IMR-90 (cell line): ENCODE data around the gene PKHD1. TPM values are rescaled to one million over a fixed set of nuclear protein-coding genes. Genes with fewer than 3 reads are reported as not detected.

Source experiments
- ATAC-seq: fragments of 200-7000 bp; cut with Tn5 transposase; 2 replicates; pipeline ENCODE4 v1.9.1; 2020; ENCODE audit warnings: low read depth, mild to moderate bottlenecking, moderate library complexity
- BruUV-seq: library from RNA; stranded (reverse); fragments of 400-500 nt; replicated peaks from 2 replicates; lab custom pipeline; 2021; lab: Mats Ljungman, UMichigan
- CTCF ChIA-PET: fragments of 300-600 bp; formaldehyde crosslinking; extraction: SDS; loops from one replicate; lab custom pipeline; 2021; ENCODE audit warnings: antibody characterized with exemption; lab: Yijun Ruan, JAX
- POLR2A ChIA-PET: fragments of 300-600 bp; sonication (Branson Sonifier 250); formaldehyde crosslinking; loops from one replicate; lab custom pipeline; 2022; ENCODE audit warnings: antibody characterized with exemption; ENCODE audit not compliant: unreplicated experiment; lab: Charles Lee
- DNase-seq: peaks from one replicate; pipeline ENCODE4 v3.0.0; 2013
- H2AFZ ChIP-seq: replicated peaks from 2 replicates; pipeline ENCODE3; 2013; ENCODE audit warnings: low read length, mild to moderate bottlenecking; ENCODE audit not compliant: poor library complexity
- H2AK5ac ChIP-seq: 2 replicates; pipeline ENCODE4 v1.6.1; 2013; ENCODE audit warnings: low read depth, low read length, inconsistent platforms
- H2AK9ac ChIP-seq: replicated peaks from 2 replicates; pipeline ENCODE3; 2013; ENCODE audit warnings: mild to moderate bottlenecking, low read depth, low read length, moderate library complexity; ENCODE audit not compliant: poor library complexity
- H2BK120ac ChIP-seq: 2 replicates; pipeline ENCODE4 v1.6.1; 2013; ENCODE audit warnings: low read depth, low read length, inconsistent platforms
- H2BK15ac ChIP-seq: 3 replicates; pipeline ENCODE4 v1.6.1; 2013; ENCODE audit warnings: low read depth, low read length, inconsistent platforms
- H2BK20ac ChIP-seq: 2 replicates; pipeline ENCODE4 v1.6.1; 2013; ENCODE audit warnings: low read depth, mild to moderate bottlenecking, inconsistent platforms, low read length, moderate library complexity
- H2BK5ac ChIP-seq: 2 replicates; pipeline ENCODE4 v1.6.1; 2013; ENCODE audit warnings: mild to moderate bottlenecking, low read depth, low read length, inconsistent platforms; ENCODE audit not compliant: poor library complexity, severe bottlenecking
- H3K14ac ChIP-seq: replicated peaks from 2 replicates; pipeline ENCODE4 v1.6.1; 2013; ENCODE audit warnings: low read depth, low read length, inconsistent platforms
- H3K18ac ChIP-seq: 2 replicates; pipeline ENCODE4 v1.6.1; 2013; ENCODE audit warnings: low read depth, low read length, control low read depth
- H3K23ac ChIP-seq: 2 replicates; pipeline ENCODE4 v1.6.1; 2013; ENCODE audit warnings: low read depth, low read length, inconsistent platforms
- H3K27ac ChIP-seq: 2 replicates; pipeline ENCODE4 v1.5.1; 2013; ENCODE audit warnings: mild to moderate bottlenecking, control low read depth, low read length; ENCODE audit not compliant: insufficient read depth
- H3K27me3 ChIP-seq: 2 replicates; pipeline ENCODE4 v1.6.1; 2013; ENCODE audit warnings: low read length; ENCODE audit not compliant: control insufficient read depth, insufficient read depth
- H3K36me3 ChIP-seq: 2 replicates; pipeline ENCODE4 v1.6.1; 2013; ENCODE audit warnings: low read length, mixed read lengths; ENCODE audit not compliant: control insufficient read depth, insufficient read depth
- H3K4ac ChIP-seq: 2 replicates; pipeline ENCODE4 v1.6.1; 2013; ENCODE audit warnings: low read depth, low read length, inconsistent platforms
- H3K4me1 ChIP-seq: 2 replicates; pipeline ENCODE4 v1.6.1; 2013; ENCODE audit warnings: low read length, mixed read lengths; ENCODE audit not compliant: control insufficient read depth, insufficient read depth
- H3K4me2 ChIP-seq: 2 replicates; pipeline ENCODE4 v1.6.1; 2013; ENCODE audit warnings: low read depth, mild to moderate bottlenecking, control low read depth, low read length, moderate library complexity
- H3K4me3 ChIP-seq: 2 replicates; pipeline ENCODE4 v1.5.1; 2013; ENCODE audit warnings: low read depth, mild to moderate bottlenecking, control low read depth, low read length, moderate library complexity; ENCODE audit not compliant: insufficient read depth
- H3K56ac ChIP-seq: 2 replicates; pipeline ENCODE4 v1.6.1; 2013; ENCODE audit warnings: low read length, inconsistent platforms; ENCODE audit not compliant: insufficient read depth; ENCODE audit errors: extremely low read depth
- H3K79me1 ChIP-seq, 2 experiments: 2 replicates each; pipeline ENCODE4 v1.6.1; 2013; ENCODE audit warnings: low read length in 2 of 2, inconsistent platforms in 1 of 2, low read depth in 1 of 2
- H3K9ac ChIP-seq: 2 replicates; pipeline ENCODE4 v1.6.1; 2013; ENCODE audit warnings: low read depth, low read length, control low read depth
- H3K9me1 ChIP-seq: 2 replicates; pipeline ENCODE4 v1.6.1; 2013; ENCODE audit warnings: low read length, inconsistent platforms; ENCODE audit not compliant: insufficient read depth
- H3K9me3 ChIP-seq: 2 replicates; pipeline ENCODE4 v1.6.1; 2013; ENCODE audit warnings: low read length; ENCODE audit not compliant: control insufficient read depth, insufficient read depth
- H4K20me1 ChIP-seq: 2 replicates; pipeline ENCODE4 v1.6.1; 2013; ENCODE audit warnings: low read length, inconsistent platforms; ENCODE audit not compliant: insufficient read depth
- H4K5ac ChIP-seq: 2 replicates; pipeline ENCODE4 v1.6.1; 2013; ENCODE audit warnings: mild to moderate bottlenecking, low read depth, low read length, control low read depth
- H4K8ac ChIP-seq, 2 experiments: 2 replicates each; pipeline ENCODE4 v1.6.1; 2013; ENCODE audit warnings: low read depth in 2 of 2, low read length in 2 of 2, control low read depth in 1 of 2, inconsistent platforms in 1 of 2
- H4K91ac ChIP-seq: 2 replicates; pipeline ENCODE4 v1.6.1; 2013; ENCODE audit warnings: low read depth, low read length, inconsistent platforms; ENCODE audit not compliant: insufficient read depth
- BHLHE40 ChIP-seq: fragments of 150-350 bp; IDR thresholded peaks from 2 replicates; pipeline ENCODE4 v1.6.1; 2016; ENCODE audit warnings: mild to moderate bottlenecking, low read depth, low read length
- CEBPB ChIP-seq: IDR thresholded peaks from 2 replicates; pipeline ENCODE4 v1.6.1; 2012; ENCODE audit warnings: low read depth, low read length, improper control_type of control experiment
- CHD1 ChIP-seq: IDR thresholded peaks from 2 replicates; pipeline ENCODE4 v1.6.1; 2012; ENCODE audit warnings: low read depth, low read length, improper control_type of control experiment
- FOS ChIP-seq: fragments of 150-350 bp; IDR thresholded peaks from 2 replicates; pipeline ENCODE4 v1.6.1; 2016; ENCODE audit warnings: low read depth, low read length
- MAFK ChIP-seq: IDR thresholded peaks from 2 replicates; pipeline ENCODE4 v1.6.1; 2012; ENCODE audit warnings: low read depth, low read length, improper control_type of control experiment
- MAZ ChIP-seq: IDR thresholded peaks from 2 replicates; pipeline ENCODE4 v1.6.1; 2012; ENCODE audit warnings: low read depth, mild to moderate bottlenecking, low read length, improper control_type of control experiment, moderate library complexity, borderline replicate concordance
- MXI1 ChIP-seq: IDR thresholded peaks from 2 replicates; pipeline ENCODE4 v1.6.1; 2012; ENCODE audit warnings: low read depth, mild to moderate bottlenecking, low read length, moderate library complexity, borderline replicate concordance
- NFE2L2 ChIP-seq: fragments of 150-350 bp; IDR thresholded peaks from 2 replicates; pipeline ENCODE4 v1.6.1; 2016; ENCODE audit warnings: low read depth, mild to moderate bottlenecking, low read length
- POLR2A ChIP-seq: IDR thresholded peaks from 2 replicates; pipeline ENCODE4 v1.6.1; 2012; ENCODE audit warnings: mild to moderate bottlenecking, low read depth, low read length
- RCOR1 ChIP-seq: IDR thresholded peaks from 2 replicates; pipeline ENCODE4 v1.6.1; 2012; ENCODE audit warnings: mild to moderate bottlenecking, low read length, improper control_type of control experiment; ENCODE audit not compliant: insufficient replicate concordance
- RFX5 ChIP-seq: IDR thresholded peaks from 2 replicates; pipeline ENCODE4 v1.8.0; 2012; ENCODE audit warnings: low read depth, mild to moderate bottlenecking, low read length, moderate library complexity
- SMC3 ChIP-seq: fragments of 150-350 bp; IDR thresholded peaks from 2 replicates; pipeline ENCODE4 v1.6.1; 2016; ENCODE audit warnings: low read depth, mild to moderate bottlenecking, antibody characterized with exemption, low read length, moderate library complexity
- WGBS, 2 experiments: methylation state at CpG; one replicate each; pipeline versions ENCODE4 v1.1.5 to v1.1.7; 2013; ENCODE audit warnings: missing lambda C conversion rate in 2 of 2; ENCODE audit not compliant: insufficient read length in 1 of 2; ENCODE audit errors: extremely low coverage in 2 of 2; 5-methylcytosine and 5-hydroxymethylcytosine counted together
- dilution Hi-C: fragments of 300-500 bp; cut with HindIII; formaldehyde crosslinking; loops from one replicate; pipeline ENCODE4 v1.14.3; 2018; ENCODE audit warnings: low sequenced_read_pairs; ENCODE audit not compliant: unreplicated experiment
- in situ Hi-C: fragments of 300-500 bp; cut with MboI; formaldehyde crosslinking; loops from 3 replicates; pipeline ENCODE4 v1.14.3; 2019; ENCODE audit warnings: low sequenced_read_pairs, inconsistent platforms, mixed read lengths
- intact Hi-C: fragments of 100-400 bp; cut with micrococcal nuclease; formaldehyde crosslinking; loops from 2 replicates; pipeline ENCODE4 v1.10.0; 2022
- polyA plus RNA-seq, 3 experiments: library from polyadenylated mRNA; depleted of rRNA; stranded (reverse); fragments of >200 nt; gene quantifications; 2 replicates each; pipeline ENCODE4 v1.2.3, GENCODE V29; 2012; ENCODE audit warnings: low replicate concordance in 1 of 3
- total RNA-seq: library from RNA; depleted of rRNA; stranded (reverse); fragments of >200 nt; gene quantifications from 2 replicates; pipeline ENCODE4 v1.2.3, GENCODE V29; 2012
- TF ChIP-seq, protein P1 (sequence below): fragments of 150-350 bp; IDR thresholded peaks from 2 replicates; pipeline ENCODE4 v1.6.1; 2016; ENCODE audit warnings: low read depth, mild to moderate bottlenecking, low read length, moderate library complexity, borderline replicate concordance
- TF ChIP-seq, protein P2 (sequence below): conservative IDR thresholded peaks from 2 replicates; pipeline ENCODE4 v1.5.1; 2012; ENCODE audit warnings: mild to moderate bottlenecking, low read depth, low read length, improper control_type of control experiment
- TF ChIP-seq, protein P3 (sequence below): fragments of 150-350 bp; IDR thresholded peaks from 2 replicates; pipeline ENCODE4 v1.6.1; 2017; ENCODE audit warnings: mild to moderate bottlenecking, antibody characterized with exemption, low read length, low read depth

PKHD1 gene
- total and polyA plus RNA-seq, 2 of the 4 experiments (the other 2 are of a cell fraction) = not detected

DNA sequence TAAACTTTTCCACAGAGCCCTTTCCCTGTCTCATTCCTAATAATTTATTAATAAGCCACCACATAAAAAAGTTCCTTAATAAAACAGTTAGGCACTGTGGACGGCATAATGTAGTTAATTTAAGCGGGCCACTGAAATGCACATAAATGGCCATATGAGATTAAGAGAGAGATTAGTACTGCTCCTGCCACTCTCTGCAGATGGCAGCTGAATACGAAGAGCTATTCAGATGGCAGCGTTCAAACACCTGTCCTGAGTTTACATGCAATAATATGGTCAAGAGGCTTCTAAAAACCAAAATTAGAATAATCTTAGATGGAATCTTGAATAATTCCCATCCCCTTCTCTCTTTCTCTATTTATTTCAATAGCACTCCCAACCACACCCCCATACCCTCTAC, 461.8 kb downstream of the PKHD1 start:
- no peaks in the 10 kb centered on the region for H3K36me3 ChIP-seq
- in situ Hi-C loops = no loop called here
- no peaks in the 10 kb centered on the region for H4K20me1 ChIP-seq
- no peak overlapping the region for H3K23ac ChIP-seq
- no peak overlapping the region for H2BK20ac ChIP-seq
- ChIA-PET CTCF (no interaction called here), POLR2A (no interaction called here)
- H3K9me1 ChIP-seq = no peaks in the 10 kb centered on the region
- no peak overlapping the region for H3K18ac ChIP-seq
- dilution Hi-C loops = no loop called here
- BruUV-seq = no TSS peak
- no peak for DNase-seq
- H2AFZ ChIP-seq = no peak overlapping the region
- H4K91ac ChIP-seq = no peak overlapping the region
- no peak overlapping the region for H2BK120ac ChIP-seq
- H4K8ac ChIP-seq = no peak overlapping the region
- H2AK5ac ChIP-seq = no peak overlapping the region
- H3K9me3 ChIP-seq = no peaks in the 10 kb centered on the region
- no peak overlapping the region for H4K5ac ChIP-seq
- H3K79me1 ChIP-seq = no peaks in the 10 kb centered on the region
- H3K4me3 ChIP-seq = no peak overlapping the region
- H3K4me2 ChIP-seq = no peak overlapping the region
- H3K14ac ChIP-seq = no peak overlapping the region
- H3K27ac ChIP-seq = no peak overlapping the region
- no peak overlapping the region for H3K4ac ChIP-seq
- no peak overlapping the region for H2BK5ac ChIP-seq
- no peak for TF ChIP-seq CEBPB
- TF ChIP-seq SMC3 = no peak
- TF ChIP-seq NFE2L2 = no peak
- no peak for TF ChIP-seq MAFK
- TF ChIP-seq, protein P1, sequence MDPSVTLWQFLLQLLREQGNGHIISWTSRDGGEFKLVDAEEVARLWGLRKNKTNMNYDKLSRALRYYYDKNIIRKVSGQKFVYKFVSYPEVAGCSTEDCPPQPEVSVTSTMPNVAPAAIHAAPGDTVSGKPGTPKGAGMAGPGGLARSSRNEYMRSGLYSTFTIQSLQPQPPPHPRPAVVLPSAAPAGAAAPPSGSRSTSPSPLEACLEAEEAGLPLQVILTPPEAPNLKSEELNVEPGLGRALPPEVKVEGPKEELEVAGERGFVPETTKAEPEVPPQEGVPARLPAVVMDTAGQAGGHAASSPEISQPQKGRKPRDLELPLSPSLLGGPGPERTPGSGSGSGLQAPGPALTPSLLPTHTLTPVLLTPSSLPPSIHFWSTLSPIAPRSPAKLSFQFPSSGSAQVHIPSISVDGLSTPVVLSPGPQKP = no peak
- TF ChIP-seq MAZ = no peak
- TF ChIP-seq MXI1 = no peak
- TF ChIP-seq, protein P2, sequence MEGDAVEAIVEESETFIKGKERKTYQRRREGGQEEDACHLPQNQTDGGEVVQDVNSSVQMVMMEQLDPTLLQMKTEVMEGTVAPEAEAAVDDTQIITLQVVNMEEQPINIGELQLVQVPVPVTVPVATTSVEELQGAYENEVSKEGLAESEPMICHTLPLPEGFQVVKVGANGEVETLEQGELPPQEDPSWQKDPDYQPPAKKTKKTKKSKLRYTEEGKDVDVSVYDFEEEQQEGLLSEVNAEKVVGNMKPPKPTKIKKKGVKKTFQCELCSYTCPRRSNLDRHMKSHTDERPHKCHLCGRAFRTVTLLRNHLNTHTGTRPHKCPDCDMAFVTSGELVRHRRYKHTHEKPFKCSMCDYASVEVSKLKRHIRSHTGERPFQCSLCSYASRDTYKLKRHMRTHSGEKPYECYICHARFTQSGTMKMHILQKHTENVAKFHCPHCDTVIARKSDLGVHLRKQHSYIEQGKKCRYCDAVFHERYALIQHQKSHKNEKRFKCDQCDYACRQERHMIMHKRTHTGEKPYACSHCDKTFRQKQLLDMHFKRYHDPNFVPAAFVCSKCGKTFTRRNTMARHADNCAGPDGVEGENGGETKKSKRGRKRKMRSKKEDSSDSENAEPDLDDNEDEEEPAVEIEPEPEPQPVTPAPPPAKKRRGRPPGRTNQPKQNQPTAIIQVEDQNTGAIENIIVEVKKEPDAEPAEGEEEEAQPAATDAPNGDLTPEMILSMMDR = no peak
- TF ChIP-seq, protein P3, sequence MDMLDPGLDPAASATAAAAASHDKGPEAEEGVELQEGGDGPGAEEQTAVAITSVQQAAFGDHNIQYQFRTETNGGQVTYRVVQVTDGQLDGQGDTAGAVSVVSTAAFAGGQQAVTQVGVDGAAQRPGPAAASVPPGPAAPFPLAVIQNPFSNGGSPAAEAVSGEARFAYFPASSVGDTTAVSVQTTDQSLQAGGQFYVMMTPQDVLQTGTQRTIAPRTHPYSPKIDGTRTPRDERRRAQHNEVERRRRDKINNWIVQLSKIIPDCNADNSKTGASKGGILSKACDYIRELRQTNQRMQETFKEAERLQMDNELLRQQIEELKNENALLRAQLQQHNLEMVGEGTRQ = no peak
- no peak for TF ChIP-seq POLR2A
- no peak for TF ChIP-seq FOS
- TF ChIP-seq RFX5 = no peak
- no peak for TF ChIP-seq RCOR1
- no peak for TF ChIP-seq BHLHE40
- TF ChIP-seq CHD1 = no peak
- H3K56ac ChIP-seq = no peak overlapping the region
- intact Hi-C loops = no loop called here
- no peak overlapping the region for H2AK9ac ChIP-seq
- H3K27me3 ChIP-seq = no peaks in the 10 kb centered on the region
- no peak overlapping the region for H3K9ac ChIP-seq
- no peak overlapping the region for H2BK15ac ChIP-seq
- no CpG with 5 or more reads among the region's 4 CpGs for WGBS, 2 experiments
- no peaks in the 10 kb centered on the region for H3K4me1 ChIP-seq
- ATAC-seq = no peak
